ENCODE results near the gene CROCC2.

DNA sequence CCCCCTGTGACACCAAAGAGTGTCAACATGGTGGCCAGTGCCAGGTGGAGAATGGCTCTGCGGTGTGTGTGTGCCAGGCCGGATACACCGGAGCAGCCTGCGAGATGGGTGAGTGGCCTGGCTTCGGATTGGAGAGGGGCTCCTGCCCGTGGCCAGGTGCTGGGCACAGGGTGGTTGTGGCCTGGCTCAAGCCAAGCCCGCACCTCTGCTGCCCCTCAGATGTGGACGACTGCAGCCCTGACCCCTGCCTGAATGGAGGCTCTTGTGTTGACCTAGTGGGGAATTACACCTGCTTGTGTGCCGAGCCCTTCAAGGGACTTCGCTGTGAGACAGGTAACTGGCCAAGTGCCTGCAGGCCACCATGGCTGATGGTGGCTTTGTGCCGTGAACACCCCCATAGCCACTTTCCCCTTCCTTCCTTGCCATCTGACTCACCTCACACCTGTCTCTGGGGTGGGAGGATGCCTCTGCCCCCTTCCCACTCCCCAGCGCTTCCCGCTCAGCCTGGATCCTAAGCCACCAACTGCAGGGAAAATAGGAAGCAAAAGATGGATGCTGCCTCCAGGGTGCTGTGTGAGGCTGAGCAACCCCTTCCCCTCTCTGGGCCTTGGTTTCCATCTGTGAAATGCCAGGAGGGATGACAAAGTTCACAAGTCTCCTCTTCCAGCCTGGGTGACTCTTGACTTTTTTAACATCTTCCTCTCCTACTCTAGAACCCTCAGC, 134.1 kb downstream of the CROCC2 start:
- TF ChIP-seq, protein P1, sequence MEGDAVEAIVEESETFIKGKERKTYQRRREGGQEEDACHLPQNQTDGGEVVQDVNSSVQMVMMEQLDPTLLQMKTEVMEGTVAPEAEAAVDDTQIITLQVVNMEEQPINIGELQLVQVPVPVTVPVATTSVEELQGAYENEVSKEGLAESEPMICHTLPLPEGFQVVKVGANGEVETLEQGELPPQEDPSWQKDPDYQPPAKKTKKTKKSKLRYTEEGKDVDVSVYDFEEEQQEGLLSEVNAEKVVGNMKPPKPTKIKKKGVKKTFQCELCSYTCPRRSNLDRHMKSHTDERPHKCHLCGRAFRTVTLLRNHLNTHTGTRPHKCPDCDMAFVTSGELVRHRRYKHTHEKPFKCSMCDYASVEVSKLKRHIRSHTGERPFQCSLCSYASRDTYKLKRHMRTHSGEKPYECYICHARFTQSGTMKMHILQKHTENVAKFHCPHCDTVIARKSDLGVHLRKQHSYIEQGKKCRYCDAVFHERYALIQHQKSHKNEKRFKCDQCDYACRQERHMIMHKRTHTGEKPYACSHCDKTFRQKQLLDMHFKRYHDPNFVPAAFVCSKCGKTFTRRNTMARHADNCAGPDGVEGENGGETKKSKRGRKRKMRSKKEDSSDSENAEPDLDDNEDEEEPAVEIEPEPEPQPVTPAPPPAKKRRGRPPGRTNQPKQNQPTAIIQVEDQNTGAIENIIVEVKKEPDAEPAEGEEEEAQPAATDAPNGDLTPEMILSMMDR (IDR thresholded peaks at IDR 0.05; ENCODE audit: borderline replicate concordance, extremely low read depth, low read length, poor library complexity, severe bottlenecking), result no peak
- no peak for TF ChIP-seq EZH2 (IDR thresholded peaks at IDR 0.05; ENCODE audit: borderline replicate concordance, low read depth, low read length, severe bottlenecking)

Measured in DND-41 (cell line).